WTC11 (cell line): ENCODE results near the gene MORN1. TPM values are rescaled to one million over a fixed set of nuclear protein-coding genes. Genes with fewer than 3 reads are reported as not detected.

Experiments
- ATAC-seq: fragments of 200-7000 bp; cut with Tn5 transposase; 2 replicates; pipeline ENCODE4 v1.10.0; 2021; ENCODE audit warnings: mild to moderate bottlenecking, moderate library complexity
- CTCF ChIA-PET: fragments of 300-600 bp; sonication (Branson Sonifier 250); formaldehyde crosslinking; loops from one replicate; lab custom pipeline; 2021; ENCODE audit warnings: antibody characterized with exemption; lab: Charles Lee
- POLR2A ChIA-PET: fragments of 350-600 bp; sonication (Branson Sonifier 250); formaldehyde crosslinking; loops from one replicate; lab custom pipeline; 2021; ENCODE audit warnings: antibody characterized with exemption; lab: Charles Lee
- DNase-seq: peaks from one replicate; pipeline ENCODE4 v3.0.0; 2021; ENCODE audit warnings: low spot score
- H3K27ac Mint-ChIP-seq: 2 replicates; pipeline ENCODE4 v1.8.0; 2021; ENCODE audit warnings: mixed read lengths
- H3K27me3 Mint-ChIP-seq: 2 replicates; pipeline ENCODE4 v1.8.0; 2021; ENCODE audit warnings: low read depth, mild to moderate bottlenecking, moderate library complexity, mixed read lengths
- H3K36me3 Mint-ChIP-seq: 2 replicates; pipeline ENCODE4 v1.8.0; 2021; ENCODE audit warnings: mixed read lengths
- H3K4me1 Mint-ChIP-seq: 2 replicates; pipeline ENCODE4 v1.8.0; 2022; ENCODE audit warnings: mixed read lengths
- H3K4me3 Mint-ChIP-seq: 2 replicates; pipeline ENCODE4 v1.8.0; 2021; ENCODE audit warnings: mild to moderate bottlenecking, moderate library complexity, mixed read lengths
- H3K9me3 Mint-ChIP-seq: 2 replicates; pipeline ENCODE4 v1.8.0; 2021; ENCODE audit warnings: mixed read lengths
- AFF4 ChIP-seq: sonication (generic); formaldehyde crosslinking; IDR thresholded peaks from 2 replicates; pipeline ENCODE4 v1.8.1; 2023; ENCODE audit warnings: mild to moderate bottlenecking, missing genetic modification reagents, borderline replicate concordance
- ARID4B ChIP-seq: sonication (generic); formaldehyde crosslinking; IDR thresholded peaks from 2 replicates; pipeline ENCODE4 v1.8.0; 2023; ENCODE audit warnings: missing genetic modification reagents, mild to moderate bottlenecking, borderline replicate concordance
- CBFB ChIP-seq: sonication (generic); formaldehyde crosslinking; IDR thresholded peaks from 2 replicates; pipeline ENCODE4 v1.8.1; 2022; ENCODE audit warnings: mild to moderate bottlenecking, low read depth, missing genetic modification reagents
- CTCF ChIP-seq: fragments of 200-600 bp; IDR thresholded peaks from 2 replicates; pipeline ENCODE4 v1.8.0; 2022; ENCODE audit warnings: antibody characterized with exemption
- E2F5 ChIP-seq: sonication (generic); formaldehyde crosslinking; IDR thresholded peaks from 2 replicates; pipeline ENCODE4 v1.8.1; 2022; ENCODE audit warnings: mild to moderate bottlenecking, moderate library complexity, missing genetic modification reagents
- EMX1 ChIP-seq: fragments of 250-450 bp; sonication (Bioruptor Pico); IDR thresholded peaks from 2 replicates; pipeline ENCODE4 v1.8.0; 2021; ENCODE audit warnings: mild to moderate bottlenecking
- ESRRA ChIP-seq: sonication (generic); formaldehyde crosslinking; IDR thresholded peaks from 2 replicates; pipeline ENCODE4 v1.8.1; 2022; ENCODE audit warnings: mild to moderate bottlenecking, missing genetic modification reagents, borderline replicate concordance
- FOXK1 ChIP-seq: sonication (generic); formaldehyde crosslinking; IDR thresholded peaks from 2 replicates; pipeline ENCODE4 v1.8.0; 2022; ENCODE audit warnings: mild to moderate bottlenecking, moderate library complexity, missing genetic modification reagents
- MXD4 ChIP-seq: fragments of 250-450 bp; sonication (Bioruptor Pico); IDR thresholded peaks from 2 replicates; pipeline ENCODE4 v1.8.0; 2021; ENCODE audit warnings: mild to moderate bottlenecking, moderate library complexity, borderline replicate concordance
- NR3C1 ChIP-seq: sonication (generic); formaldehyde crosslinking; conservative IDR thresholded peaks from 2 replicates; pipeline ENCODE4 v1.8.1; 2023; ENCODE audit warnings: low read depth, mild to moderate bottlenecking, missing genetic modification reagents
- PREB ChIP-seq: sonication (generic); formaldehyde crosslinking; IDR thresholded peaks from 2 replicates; pipeline ENCODE4 v1.8.1; 2022; ENCODE audit warnings: mild to moderate bottlenecking, missing genetic modification reagents, moderate library complexity, borderline replicate concordance
- SOX15 ChIP-seq: fragments of 250-450 bp; sonication (Bioruptor Pico); IDR thresholded peaks from 2 replicates; pipeline ENCODE4 v1.9.0; 2021; ENCODE audit warnings: mild to moderate bottlenecking
- TEAD1 ChIP-seq: sonication (generic); formaldehyde crosslinking; IDR thresholded peaks from 2 replicates; pipeline ENCODE4 v1.8.0; 2022; ENCODE audit warnings: mild to moderate bottlenecking, missing genetic modification reagents
- TEAD4 ChIP-seq: sonication (generic); formaldehyde crosslinking; IDR thresholded peaks from 2 replicates; pipeline ENCODE4 v1.8.0; 2022; ENCODE audit warnings: mild to moderate bottlenecking, missing genetic modification reagents
- ZNF512 ChIP-seq: sonication (generic); formaldehyde crosslinking; IDR thresholded peaks from 2 replicates; pipeline ENCODE4 v1.8.1; 2022; ENCODE audit warnings: missing genetic modification reagents, borderline replicate concordance
- total RNA-seq: library from RNA; stranded (reverse); gene quantifications from 3 replicates; pipeline ENCODE4 v1.2.3, GENCODE V29; 2021

Gene MORN1
- total RNA-seq, 1 experiment from 2014 or later, result 14.5 TPM

- TF ChIP-seq AFF4 (CRISPR knock-in tag) (no peak), CBFB (CRISPR knock-in tag) (no peak), SOX15 (CRISPR knock-in tag) (no peak), ZNF512 (no peak), EMX1 (CRISPR knock-in tag) (no peak)
Observed at GRCh38 chr1:2396476-2396875, 5.1 kb upstream of the MORN1 start (continued).

GRCh38 chr1:2396059-2396458, 4.7 kb upstream of the MORN1 start:
- H3K4me3 Mint-ChIP-seq, result no peak overlapping the region
- peaks cover 11% of the 10 kb centered on the region for H3K4me1 Mint-ChIP-seq
- H3K9me3 Mint-ChIP-seq, result no peaks in the 10 kb centered on the region
- H3K36me3 Mint-ChIP-seq, result peaks cover 41% of the 10 kb centered on the region
- POLR2A ChIA-PET, result no interaction called here
- CTCF ChIA-PET, result no interaction called here
- DNase-seq, result no peak
- H3K27ac Mint-ChIP-seq, result no peak overlapping the region
- no peak for ATAC-seq
- H3K27me3 Mint-ChIP-seq, result no peaks in the 10 kb centered on the region
- TF ChIP-seq TEAD4 (CRISPR knock-in tag) (no peak), ARID4B (CRISPR knock-in tag) (no peak), PREB (CRISPR knock-in tag) (no peak), E2F5 (CRISPR knock-in tag) (no peak), MXD4 (no peak), TEAD1 (no peak), CTCF (no peak), NR3C1 (no peak), ESRRA (CRISPR knock-in tag) (no peak), FOXK1 (CRISPR knock-in tag) (no peak)
